Astrocyte (in vitro differentiated cells and primary cell): ENCODE measurements around the gene GSK3B. TPM values are rescaled to one million over a fixed set of nuclear protein-coding genes. Genes with fewer than 3 reads are reported as not detected.

Source experiments
- DNase-seq: peaks from one replicate; pipeline ENCODE4 v3.0.0-alpha.2; 2010; ENCODE audit warnings: low read depth
- FAIRE-seq: peaks from 2 replicates; lab custom pipeline; 2011; peaks lifted over from hg19 to GRCh38; lab: Jason Lieb, UNC
- H2AFZ ChIP-seq: 2 replicates; pipeline ENCODE4 v1.6.0; 2012; ENCODE audit warnings: low read depth, low read length, inconsistent platforms
- H3K27ac ChIP-seq: 2 replicates; pipeline ENCODE4 v1.5.1; 2011; ENCODE audit warnings: low read depth, low read length, inconsistent platforms
- H3K27me3 ChIP-seq: 2 replicates; pipeline ENCODE4 v1.6.0; 2011; ENCODE audit warnings: low read length, inconsistent platforms; ENCODE audit not compliant: insufficient read depth
- H3K36me3 ChIP-seq: 2 replicates; pipeline ENCODE4 v1.5.1; 2011; ENCODE audit warnings: low read length, inconsistent platforms; ENCODE audit not compliant: insufficient read depth
- H3K4me1 ChIP-seq: 2 replicates; pipeline ENCODE4 v1.5.1; 2011; ENCODE audit warnings: low read length, inconsistent platforms; ENCODE audit not compliant: insufficient read depth
- H3K4me2 ChIP-seq: 2 replicates; pipeline ENCODE4 v1.6.0; 2012; ENCODE audit warnings: low read length, inconsistent platforms
- H3K4me3 ChIP-seq: 2 replicates; pipeline ENCODE4 v1.5.1; 2011; ENCODE audit warnings: low read depth, mild to moderate bottlenecking, low read length, inconsistent platforms; ENCODE audit not compliant: insufficient read depth
- H3K79me2 ChIP-seq: 2 replicates; pipeline ENCODE4 v1.6.0; 2012; ENCODE audit warnings: mild to moderate bottlenecking, low read length, inconsistent platforms; ENCODE audit not compliant: insufficient read depth
- H3K9ac ChIP-seq: 2 replicates; pipeline ENCODE4 v1.6.0; 2012; ENCODE audit warnings: mild to moderate bottlenecking, low read length, inconsistent platforms
- H3K9me3 ChIP-seq: 2 replicates; pipeline ENCODE4 v1.5.1; 2012; ENCODE audit warnings: low read depth, mild to moderate bottlenecking, low read length, inconsistent platforms; ENCODE audit not compliant: insufficient read depth
- H4K20me1 ChIP-seq: 2 replicates; pipeline ENCODE4 v1.6.0; 2012; ENCODE audit warnings: low read length, inconsistent platforms; ENCODE audit not compliant: insufficient read depth
- H3K27ac Mint-ChIP-seq: one replicate; pipeline ENCODE4 v1.8.0; 2021; ENCODE audit warnings: mild to moderate bottlenecking, mixed read lengths; ENCODE audit not compliant: unreplicated experiment
- H3K27me3 Mint-ChIP-seq: one replicate; pipeline ENCODE4 v1.8.0; 2021; ENCODE audit warnings: low read depth, mixed read lengths; ENCODE audit not compliant: unreplicated experiment
- H3K36me3 Mint-ChIP-seq: one replicate; pipeline ENCODE4 v1.8.0; 2021; ENCODE audit warnings: low read depth, mixed read lengths; ENCODE audit not compliant: unreplicated experiment
- H3K4me1 Mint-ChIP-seq: one replicate; pipeline ENCODE4 v1.8.0; 2021; ENCODE audit warnings: low read depth, mixed read lengths; ENCODE audit not compliant: unreplicated experiment
- H3K4me3 Mint-ChIP-seq: one replicate; pipeline ENCODE4 v1.8.0; 2021; ENCODE audit warnings: mild to moderate bottlenecking, moderate library complexity, mixed read lengths; ENCODE audit not compliant: unreplicated experiment
- H3K9me3 Mint-ChIP-seq: one replicate; pipeline ENCODE4 v1.8.0; 2021; ENCODE audit warnings: mild to moderate bottlenecking, mixed read lengths; ENCODE audit not compliant: unreplicated experiment
- EZH2 ChIP-seq: IDR thresholded peaks from 2 replicates; pipeline ENCODE4 v1.6.1; 2012; ENCODE audit warnings: mild to moderate bottlenecking, low read length, inconsistent platforms; ENCODE audit not compliant: insufficient read depth
- total RNA-seq: library from RNA; stranded (reverse); gene quantifications from 2 replicates; pipeline ENCODE4 v1.2.1, GENCODE V29; 2021
- TF ChIP-seq, protein P1 (sequence below): IDR thresholded peaks from 2 replicates; pipeline ENCODE4 v1.5.1; 2011; ENCODE audit warnings: low read depth, mild to moderate bottlenecking, inconsistent platforms, low read length, moderate library complexity; ENCODE audit not compliant: insufficient read depth

Gene GSK3B
- total RNA-seq, 1 donor from 2014 or later, result 80.6 TPM

DNA sequence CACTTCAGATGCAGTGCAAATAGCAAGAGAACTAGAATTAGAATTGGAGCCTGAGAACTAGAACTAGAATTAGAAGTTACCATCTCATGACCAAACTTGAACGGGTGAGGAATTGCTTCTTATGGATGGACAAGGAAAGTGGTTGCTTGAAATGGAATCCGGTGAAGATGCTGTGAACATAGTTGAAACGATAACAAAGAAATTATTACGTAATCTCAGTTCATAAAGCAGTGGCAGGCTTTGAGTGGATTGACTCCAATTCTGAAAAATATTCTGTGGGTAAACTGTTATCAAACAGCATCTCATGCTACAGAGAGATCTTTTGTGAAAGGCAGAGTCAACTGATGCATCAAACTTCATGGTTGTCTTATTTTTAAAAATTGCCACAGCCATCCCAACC, 48.0 kb upstream of the GSK3B start:
- no peak overlapping the region for H3K9ac ChIP-seq
- Mint-ChIP-seq H3K36me3 (peaks cover 2% of the 10 kb centered on the region), H3K27me3 (no peaks in the 10 kb centered on the region), H3K4me1 (peaks cover 11% of the 10 kb centered on the region), H3K27ac (no peak overlapping the region), H3K4me3 (no peak overlapping the region), H3K9me3 (peaks cover 2% of the 10 kb centered on the region)
- H3K4me1 ChIP-seq, result peaks cover 8% of the 10 kb centered on the region
- no peak overlapping the region for H2AFZ ChIP-seq
- no peak overlapping the region for H3K4me3 ChIP-seq
- no peaks in the 10 kb centered on the region for H4K20me1 ChIP-seq
- TF ChIP-seq EZH2, result no peak
- TF ChIP-seq, protein P1, sequence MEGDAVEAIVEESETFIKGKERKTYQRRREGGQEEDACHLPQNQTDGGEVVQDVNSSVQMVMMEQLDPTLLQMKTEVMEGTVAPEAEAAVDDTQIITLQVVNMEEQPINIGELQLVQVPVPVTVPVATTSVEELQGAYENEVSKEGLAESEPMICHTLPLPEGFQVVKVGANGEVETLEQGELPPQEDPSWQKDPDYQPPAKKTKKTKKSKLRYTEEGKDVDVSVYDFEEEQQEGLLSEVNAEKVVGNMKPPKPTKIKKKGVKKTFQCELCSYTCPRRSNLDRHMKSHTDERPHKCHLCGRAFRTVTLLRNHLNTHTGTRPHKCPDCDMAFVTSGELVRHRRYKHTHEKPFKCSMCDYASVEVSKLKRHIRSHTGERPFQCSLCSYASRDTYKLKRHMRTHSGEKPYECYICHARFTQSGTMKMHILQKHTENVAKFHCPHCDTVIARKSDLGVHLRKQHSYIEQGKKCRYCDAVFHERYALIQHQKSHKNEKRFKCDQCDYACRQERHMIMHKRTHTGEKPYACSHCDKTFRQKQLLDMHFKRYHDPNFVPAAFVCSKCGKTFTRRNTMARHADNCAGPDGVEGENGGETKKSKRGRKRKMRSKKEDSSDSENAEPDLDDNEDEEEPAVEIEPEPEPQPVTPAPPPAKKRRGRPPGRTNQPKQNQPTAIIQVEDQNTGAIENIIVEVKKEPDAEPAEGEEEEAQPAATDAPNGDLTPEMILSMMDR, result no peak
- no peak for DNase-seq
- no peaks in the 10 kb centered on the region for H3K36me3 ChIP-seq
- H3K4me2 ChIP-seq, result no peak overlapping the region
- H3K79me2 ChIP-seq, result no peaks in the 10 kb centered on the region
- no peak for FAIRE-seq
- H3K27ac ChIP-seq, result no peak overlapping the region
- H3K9me3 ChIP-seq, result no peaks in the 10 kb centered on the region
- no peaks in the 10 kb centered on the region for H3K27me3 ChIP-seq

DNA sequence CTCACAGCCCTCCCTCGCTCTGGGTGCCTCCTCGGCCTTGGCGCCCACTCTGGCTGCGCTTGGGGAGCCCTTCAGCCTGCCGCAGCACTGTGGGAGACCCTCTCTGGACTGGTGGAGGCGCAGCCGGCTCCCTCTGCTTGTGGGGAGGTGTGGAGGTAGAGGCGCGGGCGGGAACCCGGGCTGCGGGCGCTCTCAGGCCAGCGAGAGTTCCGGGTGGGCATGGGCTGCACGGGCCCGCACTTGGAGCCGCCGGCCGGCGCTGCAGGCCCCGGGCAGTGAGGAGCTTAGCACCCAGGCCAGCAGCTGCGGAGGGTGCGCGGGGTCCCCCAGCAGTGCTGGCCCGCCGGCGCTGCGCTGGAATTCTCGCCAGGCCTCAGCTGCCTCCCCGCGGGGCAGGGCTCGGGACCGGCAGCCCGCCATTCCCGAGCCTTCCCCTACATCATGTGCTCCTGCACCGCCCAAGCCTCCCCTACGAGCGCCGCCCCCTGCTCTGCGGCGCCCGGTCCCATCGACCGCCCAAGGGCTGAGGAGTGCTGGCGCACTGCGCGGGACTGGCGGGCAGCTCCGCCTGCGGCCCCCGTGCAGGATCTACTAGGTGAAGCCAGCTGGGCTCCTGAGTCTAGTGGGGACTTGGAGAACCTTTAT, 46.0 kb upstream of the GSK3B start:
- Histone ChIP-seq H3K9ac (no peak overlapping the region), H4K20me1 (no peaks in the 10 kb centered on the region), H3K79me2 (no peaks in the 10 kb centered on the region), H3K4me2 (no peak overlapping the region), H3K27ac (no peak overlapping the region), H3K9me3 (no peaks in the 10 kb centered on the region), H3K4me1 (peaks cover 7% of the 10 kb centered on the region), H3K27me3 (no peaks in the 10 kb centered on the region), H3K36me3 (no peaks in the 10 kb centered on the region), H2AFZ (no peak overlapping the region), H3K4me3 (no peak overlapping the region)
- no peak for FAIRE-seq
- Mint-ChIP-seq H3K27ac (no peak overlapping the region), H3K4me3 (no peak overlapping the region), H3K27me3 (no peaks in the 10 kb centered on the region), H3K9me3 (peaks cover 2% of the 10 kb centered on the region), H3K4me1 (peaks cover 6% of the 10 kb centered on the region), H3K36me3 (no peaks in the 10 kb centered on the region)
- DNase-seq, result no peak
- TF ChIP-seq, protein P1, result no peak
- no peak for TF ChIP-seq EZH2

DNA sequence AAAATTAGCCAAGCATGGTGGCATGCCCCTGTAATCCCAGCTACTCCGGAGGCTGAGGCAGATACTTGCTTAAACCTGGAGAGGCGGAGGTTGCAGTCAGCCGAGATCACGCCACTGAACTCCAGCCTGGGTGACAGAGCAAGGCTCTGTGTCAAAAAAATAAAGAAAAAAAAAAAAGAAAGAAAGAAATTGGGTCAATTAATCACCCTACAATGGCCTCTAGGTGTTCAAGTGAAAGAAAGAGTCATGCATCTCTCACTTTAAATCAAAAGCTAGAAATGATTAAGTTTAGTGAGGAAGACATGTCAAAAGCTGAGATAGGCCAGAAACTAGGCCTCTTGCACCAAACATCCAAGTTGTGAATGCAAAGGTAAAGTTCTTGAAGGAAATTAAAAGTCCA, 44.9 kb upstream of the GSK3B start:
- no peaks in the 10 kb centered on the region for H3K27me3 ChIP-seq
- FAIRE-seq (no peak), DNase-seq (no peak)
- H3K27me3 Mint-ChIP-seq, result no peaks in the 10 kb centered on the region
- no peak overlapping the region for H3K27ac ChIP-seq
- H3K9me3 Mint-ChIP-seq, result peaks cover 2% of the 10 kb centered on the region
- H3K4me2 ChIP-seq, result no peak overlapping the region
- H3K9me3 ChIP-seq, result no peaks in the 10 kb centered on the region
- peaks cover 3% of the 10 kb centered on the region for H3K4me1 ChIP-seq
- H3K9ac ChIP-seq, result no peak overlapping the region
- H3K27ac Mint-ChIP-seq, result no peak overlapping the region
- H3K36me3 ChIP-seq, result no peaks in the 10 kb centered on the region
- H3K79me2 ChIP-seq, result no peaks in the 10 kb centered on the region
- peaks cover 2% of the 10 kb centered on the region for H3K4me1 Mint-ChIP-seq
- H3K4me3 ChIP-seq, result no peak overlapping the region
- H4K20me1 ChIP-seq, result no peaks in the 10 kb centered on the region
- TF ChIP-seq EZH2, result no peak
- TF ChIP-seq, protein P1, result no peak
- H3K4me3 Mint-ChIP-seq, result no peak overlapping the region
- H2AFZ ChIP-seq, result no peak overlapping the region
- no peaks in the 10 kb centered on the region for H3K36me3 Mint-ChIP-seq
